HepG2 (cell line): ENCODE measurements around the gene QSER1. TPM values are rescaled to one million over a fixed set of nuclear protein-coding genes. Genes with fewer than 3 reads are reported as not detected.

Source experiments
- AGO1 ChIP-seq: fragments of 200-400 bp; formaldehyde crosslinking; IDR thresholded peaks from 2 replicates; pipeline ENCODE4 v1.6.1; 2017; ENCODE audit warnings: mild to moderate bottlenecking, low read depth, low read length, moderate library complexity; ENCODE audit not compliant: poor library complexity, severe bottlenecking
- ARNTL ChIP-seq: sonication (generic); formaldehyde crosslinking; IDR thresholded peaks from 2 replicates; pipeline ENCODE4 v1.4.0; 2020; ENCODE audit warnings: mild to moderate bottlenecking, missing genetic modification reagents
- GABPB1 ChIP-seq: IDR thresholded peaks from 2 replicates; pipeline ENCODE4 v1.6.1; 2016; ENCODE audit warnings: mild to moderate bottlenecking, missing genetic modification reagents, moderate library complexity, missing compliant biosample characterization
- JDP2 ChIP-seq: sonication (generic); formaldehyde crosslinking; IDR thresholded peaks from 2 replicates; pipeline ENCODE4 v1.8.1; 2022; ENCODE audit warnings: missing genetic modification reagents, borderline replicate concordance
- LCORL ChIP-seq, 2 experiments: fragments of 450-650 bp in 1 of 2; sonication (generic) in 1 of 2; formaldehyde crosslinking in 1 of 2; IDR thresholded peaks; 2 replicates each; pipeline versions ENCODE4 v1.5.0 to v1.6.1; 2017 to 2020; ENCODE audit warnings: antibody characterized with exemption in 1 of 2, missing genetic modification reagents in 1 of 2
- MTF1 ChIP-seq: sonication (generic); formaldehyde crosslinking; IDR thresholded peaks from 2 replicates; pipeline ENCODE4 v1.5.0; 2020; ENCODE audit warnings: missing genetic modification reagents
- TRIM24 ChIP-seq: sonication (generic); formaldehyde crosslinking; IDR thresholded peaks from 2 replicates; pipeline ENCODE4 v1.8.0; 2022; ENCODE audit warnings: mild to moderate bottlenecking, missing genetic modification reagents
- XRCC5 ChIP-seq: fragments of 200-400 bp; formaldehyde crosslinking; optimal IDR thresholded peaks from 2 replicates; pipeline ENCODE3; 2017; ENCODE audit warnings: mild to moderate bottlenecking, low read length
- ZFAT ChIP-seq: sonication (generic); formaldehyde crosslinking; conservative IDR thresholded peaks from 2 replicates; pipeline ENCODE4 v1.8.1; 2023; ENCODE audit warnings: missing genetic modification reagents, inconsistent platforms
- ZNF264 ChIP-seq: sonication (generic); formaldehyde crosslinking; IDR thresholded peaks from 2 replicates; pipeline ENCODE4 v1.4.0; 2020; ENCODE audit warnings: missing genetic modification reagents
- ZNF282 ChIP-seq: fragments of 450-650 bp; IDR thresholded peaks from 2 replicates; pipeline ENCODE4 v1.6.1; 2018; ENCODE audit not compliant: partially characterized antibody
- ZNF3 ChIP-seq: IDR thresholded peaks from 2 replicates; pipeline ENCODE4 v1.7.0; 2017; ENCODE audit warnings: inconsistent platforms
- ZNF343 ChIP-seq: sonication (generic); formaldehyde crosslinking; IDR thresholded peaks from 2 replicates; pipeline ENCODE4 v1.4.0; 2020; ENCODE audit warnings: mild to moderate bottlenecking, missing genetic modification reagents
- ZNF644 ChIP-seq: IDR thresholded peaks from 2 replicates; pipeline ENCODE4 v1.6.1; 2016; ENCODE audit warnings: low read depth
- ZNF709 ChIP-seq: sonication (generic); formaldehyde crosslinking; IDR thresholded peaks from 2 replicates; pipeline ENCODE4 v1.5.0; 2020; ENCODE audit warnings: mild to moderate bottlenecking, missing genetic modification reagents
- ZNF775 ChIP-seq: sonication (generic); formaldehyde crosslinking; IDR thresholded peaks from 2 replicates; pipeline ENCODE4 v1.4.0; 2020; ENCODE audit warnings: missing genetic modification reagents, mild to moderate bottlenecking, moderate library complexity, borderline replicate concordance
- ZSCAN22 ChIP-seq: sonication (generic); formaldehyde crosslinking; IDR thresholded peaks from 2 replicates; pipeline ENCODE4 v1.4.0; 2020; ENCODE audit warnings: mild to moderate bottlenecking, missing genetic modification reagents
- polyA plus RNA-seq, 8 experiments: library from polyadenylated mRNA; depleted of rRNA in 3 of 8; stranded (reverse) in 7 of 8; unstranded in 1 of 8; fragments of >200 nt; fragmentation: Illumina TruSeq in 4 of 8; extraction: Trizol in 4 of 8; gene quantifications; 2 replicates each; pipeline versions ENCODE4 v1.2.1 to v1.2.3, GENCODE V29; 2011 to 2016; ENCODE audit warnings: low read depth in 4 of 8, missing spikeins in 1 of 8, mixed read lengths in 1 of 8; ENCODE audit not compliant: insufficient read depth in 1 of 8
- total RNA-seq, 5 experiments: library from RNA; depleted of rRNA; stranded (reverse); fragments of >200 nt; fragmentation: Illumina TruSeq; extraction: Trizol; gene quantifications; 2 replicates each; pipeline ENCODE4 v1.2.3, GENCODE V29; 2016; ENCODE audit warnings: low read depth in 1 of 5
- TF ChIP-seq, protein P1 (sequence below): sonication (generic); formaldehyde crosslinking; conservative IDR thresholded peaks from 2 replicates; pipeline ENCODE4 v1.5.0; 2020; ENCODE audit warnings: missing genetic modification reagents
- TF ChIP-seq, protein P2 (sequence below): IDR thresholded peaks from 2 replicates; pipeline ENCODE4 v1.6.1; 2016; ENCODE audit warnings: mild to moderate bottlenecking
- TF ChIP-seq, protein P3 (sequence below): sonication (generic); formaldehyde crosslinking; IDR thresholded peaks from 2 replicates; pipeline ENCODE4 v1.5.1; 2020; ENCODE audit warnings: missing genetic modification reagents, mild to moderate bottlenecking, borderline replicate concordance
- TF ChIP-seq, protein P4 (sequence below): sonication (generic); formaldehyde crosslinking; IDR thresholded peaks from 2 replicates; pipeline ENCODE4 v1.8.0; 2022; ENCODE audit warnings: mild to moderate bottlenecking, missing genetic modification reagents, moderate library complexity
- TF ChIP-seq, protein P5 (sequence below): IDR thresholded peaks from 2 replicates; pipeline ENCODE4 v1.6.1; 2016; ENCODE audit warnings: missing compliant biosample characterization, missing genetic modification reagents, borderline replicate concordance
- TF ChIP-seq, protein P6 (sequence below): fragments of 450-650 bp; IDR thresholded peaks from 2 replicates; pipeline ENCODE4 v1.6.1; 2017

QSER1 gene
- total and polyA plus RNA-seq, 2 of the 13 experiments (the other 11 are each of a cell fraction or from before 2014, with no cell fraction given): 8.9 to 17.3 TPM

DNA sequence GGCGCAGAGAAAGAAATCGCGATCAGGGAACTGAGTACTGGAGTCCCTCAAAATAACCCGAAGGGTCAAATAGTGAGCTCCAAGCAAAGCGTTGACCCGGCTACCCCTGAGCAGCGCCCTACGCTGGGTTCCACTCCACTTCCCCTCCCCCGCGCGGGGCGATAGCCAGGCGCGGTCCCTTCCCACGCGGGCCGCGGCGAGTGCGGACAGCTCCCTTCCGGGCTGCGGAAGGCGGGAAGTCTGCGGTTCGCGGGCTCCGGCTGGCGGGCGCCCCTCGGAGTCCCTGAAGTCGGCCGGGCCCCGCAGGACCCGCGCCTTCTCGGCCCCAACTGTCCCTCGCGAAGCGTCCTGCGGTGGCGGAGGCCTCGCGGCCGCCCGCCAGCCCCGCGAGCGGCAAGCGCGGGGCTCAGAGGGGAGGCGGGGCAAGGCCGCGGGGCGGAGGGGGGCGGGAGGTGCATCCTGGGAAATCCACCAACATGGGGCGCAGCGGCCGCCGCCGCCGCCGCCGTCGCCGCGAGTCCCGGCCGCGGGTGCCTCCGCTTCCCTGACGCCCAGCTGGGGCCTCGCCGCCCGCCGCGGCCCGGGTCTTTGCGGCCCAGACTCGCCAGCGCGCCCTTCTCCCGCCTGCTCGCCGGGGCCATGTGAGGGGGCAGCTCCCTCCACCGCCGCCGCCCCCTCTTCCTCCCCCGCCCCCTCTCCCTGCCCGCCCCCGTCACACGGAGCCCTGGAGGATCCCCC lies at the start of gene QSER1 (continued):
- TF ChIP-seq, protein P1, sequence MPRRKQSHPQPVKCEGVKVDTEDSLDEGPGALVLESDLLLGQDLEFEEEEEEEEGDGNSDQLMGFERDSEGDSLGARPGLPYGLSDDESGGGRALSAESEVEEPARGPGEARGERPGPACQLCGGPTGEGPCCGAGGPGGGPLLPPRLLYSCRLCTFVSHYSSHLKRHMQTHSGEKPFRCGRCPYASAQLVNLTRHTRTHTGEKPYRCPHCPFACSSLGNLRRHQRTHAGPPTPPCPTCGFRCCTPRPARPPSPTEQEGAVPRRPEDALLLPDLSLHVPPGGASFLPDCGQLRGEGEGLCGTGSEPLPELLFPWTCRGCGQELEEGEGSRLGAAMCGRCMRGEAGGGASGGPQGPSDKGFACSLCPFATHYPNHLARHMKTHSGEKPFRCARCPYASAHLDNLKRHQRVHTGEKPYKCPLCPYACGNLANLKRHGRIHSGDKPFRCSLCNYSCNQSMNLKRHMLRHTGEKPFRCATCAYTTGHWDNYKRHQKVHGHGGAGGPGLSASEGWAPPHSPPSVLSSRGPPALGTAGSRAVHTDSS (CRISPR knock-in tag): no peak
- TF ChIP-seq ARNTL (CRISPR knock-in tag) (0 out of 2 replicates have a peak, but pooled peaks have one; percentile 26), MTF1 (CRISPR knock-in tag) (no peak), AGO1 (no peak), LCORL (IDR thresholded peaks at IDR 0.05) (no peak), LCORL (CRISPR knock-in tag; IDR thresholded peaks at IDR 0.05) (no peak), ZNF644 (no peak), JDP2 (CRISPR knock-in tag) (no peak), ZNF709 (0 out of 2 replicates have a peak, but pooled peaks have one; percentile 68), ZSCAN22 (CRISPR knock-in tag) (no peak), ZNF3 (no peak), ZNF343 (CRISPR knock-in tag) (no peak), XRCC5 (no peak), ZNF775 (CRISPR knock-in tag) (no peak), ZNF264 (CRISPR knock-in tag) (no peak), ZFAT (no peak), ZNF282 (no peak), GABPB1 (CRISPR knock-in tag) (peak; percentile 57; the same call in 1 of the 2 replicates), TRIM24 (no peak)
- TF ChIP-seq, protein P2, sequence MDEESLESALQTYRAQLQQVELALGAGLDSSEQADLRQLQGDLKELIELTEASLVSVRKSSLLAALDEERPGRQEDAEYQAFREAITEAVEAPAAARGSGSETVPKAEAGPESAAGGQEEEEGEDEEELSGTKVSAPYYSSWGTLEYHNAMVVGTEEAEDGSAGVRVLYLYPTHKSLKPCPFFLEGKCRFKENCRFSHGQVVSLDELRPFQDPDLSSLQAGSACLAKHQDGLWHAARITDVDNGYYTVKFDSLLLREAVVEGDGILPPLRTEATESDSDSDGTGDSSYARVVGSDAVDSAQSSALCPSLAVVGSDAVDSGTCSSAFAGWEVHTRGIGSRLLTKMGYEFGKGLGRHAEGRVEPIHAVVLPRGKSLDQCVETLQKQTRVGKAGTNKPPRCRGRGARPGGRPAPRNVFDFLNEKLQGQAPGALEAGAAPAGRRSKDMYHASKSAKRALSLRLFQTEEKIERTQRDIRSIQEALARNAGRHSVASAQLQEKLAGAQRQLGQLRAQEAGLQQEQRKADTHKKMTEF (CRISPR knock-in tag): peak; percentile 27; the same call in 1 of the 2 replicates
- TF ChIP-seq, protein P3, sequence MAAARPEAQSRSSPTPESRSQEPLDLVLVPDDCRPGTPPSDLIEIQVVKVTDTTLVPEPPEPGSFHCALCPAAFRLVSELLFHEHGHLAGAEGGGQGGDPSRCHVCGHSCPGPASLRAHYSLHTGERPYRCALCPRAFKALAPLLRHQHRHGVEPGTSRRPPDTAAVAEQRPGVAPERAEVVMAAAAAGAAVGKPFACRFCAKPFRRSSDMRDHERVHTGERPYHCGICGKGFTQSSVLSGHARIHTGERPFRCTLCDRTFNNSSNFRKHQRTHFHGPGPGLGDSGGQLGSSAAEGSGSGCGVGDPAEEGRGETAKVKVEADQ (CRISPR knock-in tag): peak; percentile 67; the same call in 1 of the 2 replicates
- TF ChIP-seq, protein P4, sequence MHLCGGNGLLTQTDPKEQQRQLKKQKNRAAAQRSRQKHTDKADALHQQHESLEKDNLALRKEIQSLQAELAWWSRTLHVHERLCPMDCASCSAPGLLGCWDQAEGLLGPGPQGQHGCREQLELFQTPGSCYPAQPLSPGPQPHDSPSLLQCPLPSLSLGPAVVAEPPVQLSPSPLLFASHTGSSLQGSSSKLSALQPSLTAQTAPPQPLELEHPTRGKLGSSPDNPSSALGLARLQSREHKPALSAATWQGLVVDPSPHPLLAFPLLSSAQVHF (CRISPR knock-in tag): no peak
- TF ChIP-seq, protein P5, sequence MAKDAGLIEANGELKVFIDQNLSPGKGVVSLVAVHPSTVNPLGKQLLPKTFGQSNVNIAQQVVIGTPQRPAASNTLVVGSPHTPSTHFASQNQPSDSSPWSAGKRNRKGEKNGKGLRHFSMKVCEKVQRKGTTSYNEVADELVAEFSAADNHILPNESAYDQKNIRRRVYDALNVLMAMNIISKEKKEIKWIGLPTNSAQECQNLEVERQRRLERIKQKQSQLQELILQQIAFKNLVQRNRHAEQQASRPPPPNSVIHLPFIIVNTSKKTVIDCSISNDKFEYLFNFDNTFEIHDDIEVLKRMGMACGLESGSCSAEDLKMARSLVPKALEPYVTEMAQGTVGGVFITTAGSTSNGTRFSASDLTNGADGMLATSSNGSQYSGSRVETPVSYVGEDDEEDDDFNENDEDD: peak; percentile 79
- TF ChIP-seq, protein P6, sequence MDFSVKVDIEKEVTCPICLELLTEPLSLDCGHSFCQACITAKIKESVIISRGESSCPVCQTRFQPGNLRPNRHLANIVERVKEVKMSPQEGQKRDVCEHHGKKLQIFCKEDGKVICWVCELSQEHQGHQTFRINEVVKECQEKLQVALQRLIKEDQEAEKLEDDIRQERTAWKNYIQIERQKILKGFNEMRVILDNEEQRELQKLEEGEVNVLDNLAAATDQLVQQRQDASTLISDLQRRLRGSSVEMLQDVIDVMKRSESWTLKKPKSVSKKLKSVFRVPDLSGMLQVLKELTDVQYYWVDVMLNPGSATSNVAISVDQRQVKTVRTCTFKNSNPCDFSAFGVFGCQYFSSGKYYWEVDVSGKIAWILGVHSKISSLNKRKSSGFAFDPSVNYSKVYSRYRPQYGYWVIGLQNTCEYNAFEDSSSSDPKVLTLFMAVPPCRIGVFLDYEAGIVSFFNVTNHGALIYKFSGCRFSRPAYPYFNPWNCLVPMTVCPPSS: no peak
